ENCODE data around the gene PLA2G4B. TPM values are rescaled to one million over a fixed set of nuclear protein-coding genes. Genes with fewer than 3 reads are reported as not detected.

The PLA2G4B gene
- total RNA-seq, 1 experiment from 2014 or later: 0.92 TPM

DNA sequence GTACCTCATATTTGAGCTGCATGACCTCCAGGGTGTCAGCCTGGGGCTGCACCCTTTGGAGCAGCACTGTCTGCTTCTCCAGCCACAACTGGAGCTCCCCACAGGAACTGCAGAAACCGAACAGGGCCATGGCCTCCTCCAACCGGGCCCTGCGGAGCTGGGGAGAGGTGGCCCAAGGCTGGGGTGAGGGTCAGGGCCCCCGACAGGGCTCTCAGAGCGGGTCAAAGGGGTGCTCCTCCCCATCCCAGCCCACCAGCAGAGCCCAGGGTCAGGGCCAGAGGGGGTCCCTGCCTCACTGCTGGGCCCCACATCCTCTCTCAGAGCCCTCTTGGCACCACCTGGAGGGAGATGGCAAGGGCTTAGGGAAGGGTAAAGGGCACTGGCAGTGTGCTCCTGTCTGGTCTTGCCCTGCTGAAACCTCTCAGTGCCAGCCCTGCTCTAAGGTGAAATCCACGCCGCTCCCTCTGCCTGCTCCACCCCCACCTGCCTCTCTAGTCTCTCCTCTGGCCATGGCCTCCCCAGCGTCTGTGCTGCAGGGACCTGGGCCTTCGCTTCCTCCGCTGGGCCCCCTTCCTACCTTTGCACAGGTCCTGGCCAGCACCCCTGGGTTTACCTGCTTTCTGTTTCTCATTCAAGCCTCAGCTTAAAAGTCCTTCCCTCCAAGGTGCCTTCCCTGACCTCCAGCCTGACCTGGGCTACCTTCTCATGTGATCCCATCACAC, 41.7 kb downstream of the PLA2G4B start:
- DNase-seq (ENCODE audit: low spot score): no peak
- in situ Hi-C loops (cut with HindIII; ENCODE audit: low sequenced_read_pairs): no loop called here

DNA sequence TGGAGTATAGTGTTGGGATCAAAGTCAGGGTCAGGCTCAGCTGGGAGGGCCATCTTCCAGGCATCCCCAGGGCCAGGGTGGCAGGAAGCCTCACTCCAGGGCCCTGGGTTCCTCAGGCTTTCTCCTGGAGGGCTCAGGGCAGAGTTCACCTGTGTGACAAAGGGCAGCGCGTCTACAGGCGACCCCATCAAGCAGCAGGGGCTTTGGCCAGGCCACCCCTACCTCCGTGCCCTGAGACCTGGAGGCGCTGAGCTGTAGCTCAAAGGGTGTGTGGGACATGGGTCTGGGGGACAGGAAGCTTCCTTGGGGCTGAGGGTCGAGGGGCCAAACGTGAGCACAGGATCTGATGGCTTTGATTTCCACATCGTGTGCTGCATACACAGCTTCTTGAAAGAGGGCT, 42.4 kb downstream of the PLA2G4B start:
- DNase-seq (ENCODE audit: low spot score): no peak
- in situ Hi-C loops (cut with HindIII; ENCODE audit: low sequenced_read_pairs): no loop called here

DNA sequence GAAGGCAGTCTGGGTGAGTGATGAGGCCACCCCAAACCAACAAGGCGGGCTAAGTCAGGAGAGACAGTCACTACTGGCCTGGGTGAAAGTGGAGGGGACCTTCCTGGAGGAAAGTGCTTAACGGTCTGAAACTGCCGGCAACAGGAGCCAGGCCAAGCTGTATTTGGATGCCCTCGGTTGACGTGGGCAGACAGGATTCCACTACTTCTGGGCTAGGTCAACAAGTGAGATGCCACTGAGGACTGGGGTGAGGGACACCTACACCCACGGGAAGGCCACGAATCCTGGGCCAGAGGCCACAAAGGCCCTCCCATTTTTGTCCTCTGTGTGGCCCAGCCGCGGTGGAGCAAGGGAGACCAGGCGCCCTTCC, 42.9 kb downstream of the PLA2G4B start:
- peak; percentile 64 for DNase-seq (ENCODE audit: low spot score)
- in situ Hi-C loops (cut with HindIII; ENCODE audit: low sequenced_read_pairs): no loop called here

DNA sequence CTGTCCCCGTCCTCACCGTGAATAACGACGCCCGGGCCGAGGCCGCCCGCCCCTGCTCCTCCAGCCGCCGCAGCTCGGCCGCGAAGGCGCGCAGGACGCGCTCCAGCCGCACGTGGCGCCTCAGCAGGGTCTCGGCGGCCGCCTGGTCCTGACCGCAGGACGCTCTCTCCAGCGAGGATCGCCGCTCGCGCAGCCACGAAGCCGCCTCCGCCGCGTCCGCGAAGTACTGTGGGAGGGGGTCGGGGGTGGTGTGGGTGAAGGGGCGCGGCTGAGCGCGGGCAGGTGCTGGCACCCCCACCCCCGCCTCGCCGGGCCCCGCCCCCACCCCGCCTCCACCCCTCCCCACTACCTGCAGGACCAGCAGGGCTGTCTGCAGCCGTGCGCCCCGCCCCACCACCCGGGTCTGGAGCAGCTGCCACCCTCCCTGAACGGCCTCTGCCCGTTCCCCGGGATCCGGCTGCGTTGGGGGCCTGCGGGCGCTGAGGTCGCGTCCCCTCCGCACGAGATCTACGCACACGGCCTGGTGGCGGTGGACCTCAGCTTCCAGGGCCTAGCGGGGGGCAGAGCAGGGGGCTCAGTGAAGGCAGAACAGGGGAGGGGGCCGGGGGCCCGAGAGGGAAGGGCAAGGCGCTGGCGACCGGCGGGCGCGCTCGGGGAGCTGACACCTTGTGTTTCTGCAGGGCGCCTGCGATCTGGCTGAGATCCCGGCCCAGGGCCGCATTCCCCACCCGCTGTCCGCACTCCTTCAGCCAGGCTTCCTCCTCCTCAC, 43.5 kb downstream of the PLA2G4B start:
- in situ Hi-C loops (cut with HindIII; ENCODE audit: low sequenced_read_pairs): no loop called here
- peak; percentile 66 for DNase-seq (ENCODE audit: low spot score)

DNA sequence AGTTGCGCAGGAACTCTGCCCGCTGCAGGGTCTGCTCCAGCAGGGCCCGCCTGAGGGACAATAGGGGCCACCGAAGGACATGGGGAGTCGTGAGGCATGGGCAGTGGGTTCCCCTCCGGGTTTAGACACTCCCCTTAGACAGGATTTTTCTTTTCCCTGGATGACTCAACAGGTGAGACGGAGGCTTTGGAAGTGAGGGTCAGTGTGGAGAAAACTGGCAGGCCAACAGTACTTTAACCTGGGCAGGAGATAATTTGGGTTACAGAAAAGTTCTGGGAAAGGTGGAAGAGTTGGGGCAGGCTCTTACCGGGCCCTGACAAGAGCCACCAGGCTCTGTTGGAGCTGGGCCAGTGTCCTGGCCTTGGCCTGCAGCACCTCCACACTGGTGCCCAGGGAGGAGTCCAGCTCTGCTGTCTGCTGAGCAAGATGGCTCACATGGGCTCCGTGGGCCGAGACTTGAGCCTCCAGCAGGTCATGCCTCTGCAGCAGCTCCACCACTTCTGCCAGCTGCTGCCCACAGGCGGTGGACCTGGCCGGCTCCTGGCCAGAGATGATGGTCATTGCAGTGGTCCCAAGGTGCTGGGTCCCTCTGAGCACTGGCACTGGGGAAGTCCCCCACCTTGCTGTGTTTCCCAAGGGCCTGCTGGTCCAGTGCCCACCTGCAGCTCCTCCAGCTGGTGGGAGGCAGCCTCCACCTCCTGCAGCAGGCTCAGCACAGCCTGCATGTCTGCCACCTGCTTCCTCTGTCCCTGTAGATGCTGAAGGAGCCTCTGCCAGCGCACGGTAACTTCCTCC, 44.2 kb downstream of the PLA2G4B start:
- DNase-seq (ENCODE audit: low spot score): peak; percentile 59
- in situ Hi-C loops (cut with HindIII; ENCODE audit: low sequenced_read_pairs): no loop called here

DNA sequence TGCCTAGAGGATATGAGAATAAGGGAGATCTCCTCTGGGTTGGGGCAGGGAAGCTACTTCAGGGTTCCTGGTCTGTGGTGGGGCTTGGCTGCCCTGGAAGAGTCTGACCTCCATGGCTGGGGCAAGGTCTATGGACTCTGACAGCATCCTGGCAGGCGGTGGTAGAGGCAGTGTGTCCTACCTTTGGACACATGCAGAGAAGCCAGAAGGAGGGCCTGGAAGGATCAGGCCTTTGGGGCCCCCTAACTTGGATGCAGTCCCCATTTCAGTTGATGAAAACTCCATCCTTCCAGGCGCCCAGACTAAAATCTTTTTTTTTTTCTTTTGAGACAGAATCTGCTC, 44.8 kb downstream of the PLA2G4B start:
- no peak for DNase-seq (ENCODE audit: low spot score)
- in situ Hi-C loops (cut with HindIII; ENCODE audit: low sequenced_read_pairs): no loop called here

DNA sequence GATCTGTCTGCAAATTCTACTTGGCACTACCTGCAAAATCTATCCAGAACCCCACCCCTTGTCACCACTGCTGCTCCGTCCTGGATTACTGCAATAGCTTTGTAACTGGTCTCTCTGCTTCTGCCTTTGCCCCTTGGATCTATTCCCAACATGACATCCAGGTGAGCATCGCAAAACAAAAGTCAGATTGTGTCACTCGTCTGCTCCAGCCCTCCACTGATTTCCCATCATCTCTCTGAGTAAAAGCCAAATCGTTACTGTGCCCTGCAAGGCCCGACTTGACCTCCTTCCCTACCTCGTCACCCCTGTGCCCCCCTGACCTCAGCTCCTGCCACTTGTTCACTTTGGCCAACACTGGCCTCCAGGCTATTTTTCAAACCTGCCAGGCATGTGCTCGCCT, 45.8 kb downstream of the PLA2G4B start:
- in situ Hi-C loops (cut with HindIII; ENCODE audit: low sequenced_read_pairs): no loop called here
- DNase-seq (ENCODE audit: low spot score): no peak

DNA sequence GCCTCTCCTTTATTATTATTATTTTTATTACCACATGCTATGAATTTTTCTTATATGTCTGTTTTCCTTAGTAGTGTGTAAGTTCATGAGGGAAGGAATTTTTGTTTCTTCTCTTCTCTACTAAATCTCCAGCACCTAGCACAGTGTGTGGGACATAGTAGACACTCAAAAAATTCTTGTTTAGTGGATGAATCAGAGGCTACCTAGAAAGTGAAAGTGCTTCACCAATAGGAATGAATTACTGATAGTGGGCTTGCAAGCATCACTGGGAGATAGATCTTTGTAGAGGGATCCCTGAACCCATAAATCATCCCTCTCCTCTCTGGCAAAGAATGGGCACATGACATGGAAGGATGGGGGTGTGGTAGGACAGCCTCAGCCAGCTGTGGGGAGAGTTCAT, 46.7 kb downstream of the PLA2G4B start:
- in situ Hi-C loops (cut with HindIII; ENCODE audit: low sequenced_read_pairs): no loop called here
- DNase-seq (ENCODE audit: low spot score): no peak

DNA sequence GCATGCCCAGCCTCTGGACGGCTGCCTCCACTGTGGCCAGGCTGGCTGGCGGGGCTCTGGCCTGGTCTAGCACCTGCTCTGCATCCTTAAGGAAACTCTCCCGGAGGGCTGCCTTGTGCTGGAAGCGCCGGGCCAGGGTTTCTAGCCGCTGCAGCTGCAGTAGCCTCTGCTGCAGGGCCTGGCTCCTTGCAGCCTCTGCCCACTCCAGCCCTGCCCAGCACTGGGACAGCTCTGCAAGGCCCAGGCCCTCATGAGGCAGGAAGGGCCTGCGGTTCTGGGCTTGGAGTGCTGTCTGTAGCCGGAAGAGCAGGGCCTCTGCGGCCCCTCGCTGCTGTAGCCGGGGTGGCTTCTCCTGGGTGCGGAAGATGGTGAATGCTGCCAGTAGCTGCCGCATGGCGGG, 47.2 kb downstream of the PLA2G4B start:
- no peak for DNase-seq (ENCODE audit: low spot score)
- in situ Hi-C loops (cut with HindIII; ENCODE audit: low sequenced_read_pairs): no loop called here

DNA sequence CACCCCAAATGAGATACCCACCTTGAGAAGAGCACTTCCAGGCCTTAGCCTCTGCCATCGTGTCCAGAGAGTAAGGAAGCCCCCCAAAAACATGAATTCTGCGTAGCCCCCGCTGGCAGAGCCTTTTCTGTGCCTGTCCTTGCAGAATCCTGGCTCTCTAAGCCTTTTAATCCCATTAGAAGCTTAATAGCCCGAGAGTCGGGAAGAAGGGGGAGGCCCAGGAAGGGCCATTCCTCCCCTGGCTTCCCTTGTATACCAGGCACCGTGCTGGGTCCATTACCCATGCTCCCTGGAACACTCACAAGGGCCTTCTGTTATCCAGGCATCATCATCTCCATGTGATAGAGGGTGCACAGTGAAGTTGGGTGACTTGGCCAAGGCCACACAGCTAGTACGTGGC, 48.1 kb downstream of the PLA2G4B start:
- in situ Hi-C loops (cut with HindIII; ENCODE audit: low sequenced_read_pairs): no loop called here
- no peak for DNase-seq (ENCODE audit: low spot score)

DNA sequence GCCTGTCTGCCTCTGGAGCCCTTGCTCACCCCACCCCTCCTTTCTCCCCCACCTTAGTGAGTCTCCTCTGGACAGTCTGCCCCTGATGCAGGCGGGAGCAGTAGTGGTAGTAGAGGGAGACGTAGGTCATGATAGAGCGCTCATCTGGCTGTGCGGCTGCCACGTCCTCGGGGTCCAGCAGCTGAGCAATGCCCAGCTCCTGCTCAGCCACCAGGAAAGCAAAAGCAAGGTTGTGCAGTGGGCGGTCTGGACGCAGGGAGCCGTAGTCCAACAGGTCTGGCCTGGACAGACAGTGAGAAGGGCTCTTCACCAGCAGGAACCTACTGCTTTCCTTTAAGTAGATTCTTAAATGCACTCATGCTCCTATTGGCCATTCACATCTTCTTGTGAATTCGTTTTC, 48.5 kb downstream of the PLA2G4B start:
- in situ Hi-C loops (cut with HindIII; ENCODE audit: low sequenced_read_pairs): no loop called here
- no peak for DNase-seq (ENCODE audit: low spot score)

DNA sequence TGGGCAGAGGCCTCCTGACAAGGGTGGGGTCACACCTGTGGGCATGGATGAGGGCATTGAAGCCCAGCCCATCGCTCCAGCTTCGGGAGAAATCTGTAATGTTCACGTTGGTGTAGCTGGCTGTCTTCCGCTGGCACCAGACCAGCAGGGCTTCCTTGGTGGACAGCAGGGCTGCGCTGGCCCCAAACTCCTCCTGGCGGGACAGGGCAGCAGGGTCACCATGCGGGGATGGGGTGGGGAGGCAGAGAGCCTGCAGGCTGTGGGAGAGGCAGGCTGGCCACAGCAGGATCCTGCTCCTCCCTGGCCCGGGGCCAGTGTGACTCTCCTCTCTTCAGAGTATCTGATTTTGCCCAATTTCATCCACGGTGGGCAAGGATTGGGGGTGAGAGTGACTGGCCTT, 49.2 kb downstream of the PLA2G4B start:
- in situ Hi-C loops (cut with HindIII; ENCODE audit: low sequenced_read_pairs): no loop called here
- peak; percentile 44 for DNase-seq (ENCODE audit: low spot score)

DNA sequence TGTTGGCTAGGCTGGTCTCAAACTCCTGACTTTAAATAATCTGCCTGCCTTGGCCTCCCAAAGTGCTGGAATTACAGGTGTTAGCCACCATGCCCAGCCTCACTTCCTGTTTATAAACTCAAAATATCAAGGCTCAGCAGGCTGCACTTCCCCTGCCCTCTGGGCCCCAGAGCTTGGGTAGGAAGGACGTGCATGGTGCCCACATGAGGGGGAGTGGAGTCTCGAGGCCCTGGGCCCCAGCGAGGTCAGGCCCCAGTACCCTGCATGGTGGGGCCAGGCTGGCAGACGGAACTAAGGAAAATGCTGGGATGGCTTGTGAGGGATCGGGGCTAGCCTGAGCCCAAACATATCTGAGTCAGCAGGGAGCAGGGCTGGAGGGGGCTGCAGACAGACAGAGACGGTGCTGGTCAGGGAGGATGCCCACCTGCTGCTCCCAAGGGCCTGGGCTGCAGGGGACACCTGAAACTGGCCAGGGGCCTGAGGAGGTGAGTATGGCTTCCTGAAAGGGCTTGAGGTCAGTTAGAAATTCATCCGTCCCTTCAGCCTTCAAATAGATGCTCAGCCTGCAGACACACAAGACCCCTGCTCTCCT, 50.1 kb downstream of the PLA2G4B start:
- in situ Hi-C loops (cut with HindIII; ENCODE audit: low sequenced_read_pairs): no loop called here
- no peak for DNase-seq (ENCODE audit: low spot score)

DNA sequence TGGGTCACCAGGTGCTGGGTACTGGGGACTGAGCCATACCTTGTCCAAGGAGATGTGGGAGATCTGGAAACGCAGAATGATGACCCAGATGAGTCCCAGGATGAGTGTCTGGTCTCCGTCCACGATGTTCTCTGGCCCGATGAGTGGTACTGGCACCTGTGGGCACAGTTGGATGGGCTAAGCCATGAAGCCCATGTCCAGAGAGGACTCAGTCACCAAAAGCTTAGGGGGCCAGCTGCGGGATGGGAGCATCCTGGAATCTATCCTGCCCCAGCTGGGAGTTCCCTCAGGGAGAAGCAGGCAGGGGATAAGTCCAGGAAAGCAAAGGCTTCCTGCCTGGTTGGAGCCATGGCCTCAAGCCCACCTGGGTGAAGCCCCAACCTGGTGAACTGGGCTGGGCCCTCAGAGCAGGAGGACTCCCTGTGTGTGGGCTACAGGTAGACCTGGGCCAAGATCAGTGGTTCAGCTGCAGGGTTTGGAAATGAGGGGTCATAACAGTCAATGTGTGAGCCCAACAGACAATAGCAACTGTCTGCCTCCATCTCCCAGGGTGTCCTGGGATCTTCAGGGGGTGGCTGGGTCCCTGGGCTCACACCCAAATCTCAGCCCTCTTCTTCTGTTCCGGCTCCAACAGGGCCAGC, 51.5 kb downstream of the PLA2G4B start:
- in situ Hi-C loops (cut with HindIII; ENCODE audit: low sequenced_read_pairs): no loop called here
- DNase-seq (ENCODE audit: low spot score): no peak

DNA sequence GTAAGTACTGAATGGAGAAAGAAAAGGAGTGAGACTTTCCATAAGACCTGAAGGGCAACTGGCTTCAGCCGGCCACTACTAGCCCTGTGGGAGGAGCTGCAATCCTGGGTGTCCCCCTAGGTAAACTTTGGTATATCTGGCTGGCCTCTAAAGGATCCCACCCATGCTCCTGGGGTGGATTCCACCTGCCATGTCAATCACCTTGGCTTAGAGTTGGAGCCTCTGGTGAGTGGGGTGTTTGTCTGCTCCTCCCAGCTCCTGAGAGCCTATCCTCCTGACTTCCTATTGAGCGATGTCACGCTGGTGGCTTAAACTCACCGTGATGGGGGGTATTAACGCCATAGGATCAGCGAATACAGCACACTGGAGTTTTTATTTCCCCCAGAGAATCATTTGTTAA, 52.6 kb downstream of the PLA2G4B start:
- DNase-seq (ENCODE audit: low spot score): no peak
- in situ Hi-C loops (cut with HindIII; ENCODE audit: low sequenced_read_pairs): no loop called here

DNA sequence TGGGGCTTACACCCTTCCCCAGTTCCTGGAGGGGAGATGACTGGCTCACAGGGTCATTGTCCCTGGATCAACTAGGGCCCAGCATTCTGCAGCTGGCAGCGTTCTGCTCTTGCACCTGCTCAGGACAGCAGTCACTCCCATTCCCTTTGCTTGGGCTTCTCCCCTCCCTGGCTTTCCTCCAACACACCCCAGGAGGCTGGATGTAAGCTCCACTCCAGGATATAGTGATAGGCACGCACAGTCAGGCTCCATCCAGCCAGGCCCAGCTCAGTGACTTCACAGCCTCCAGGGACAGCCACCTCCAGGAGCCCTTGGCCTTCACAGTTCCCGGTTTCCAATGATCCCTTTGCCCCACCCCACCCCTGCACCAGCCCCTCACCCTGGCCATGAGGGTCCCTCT, 53.3 kb downstream of the PLA2G4B start:
- in situ Hi-C loops (cut with HindIII; ENCODE audit: low sequenced_read_pairs): no loop called here
- DNase-seq (ENCODE audit: low spot score): no peak

DNA sequence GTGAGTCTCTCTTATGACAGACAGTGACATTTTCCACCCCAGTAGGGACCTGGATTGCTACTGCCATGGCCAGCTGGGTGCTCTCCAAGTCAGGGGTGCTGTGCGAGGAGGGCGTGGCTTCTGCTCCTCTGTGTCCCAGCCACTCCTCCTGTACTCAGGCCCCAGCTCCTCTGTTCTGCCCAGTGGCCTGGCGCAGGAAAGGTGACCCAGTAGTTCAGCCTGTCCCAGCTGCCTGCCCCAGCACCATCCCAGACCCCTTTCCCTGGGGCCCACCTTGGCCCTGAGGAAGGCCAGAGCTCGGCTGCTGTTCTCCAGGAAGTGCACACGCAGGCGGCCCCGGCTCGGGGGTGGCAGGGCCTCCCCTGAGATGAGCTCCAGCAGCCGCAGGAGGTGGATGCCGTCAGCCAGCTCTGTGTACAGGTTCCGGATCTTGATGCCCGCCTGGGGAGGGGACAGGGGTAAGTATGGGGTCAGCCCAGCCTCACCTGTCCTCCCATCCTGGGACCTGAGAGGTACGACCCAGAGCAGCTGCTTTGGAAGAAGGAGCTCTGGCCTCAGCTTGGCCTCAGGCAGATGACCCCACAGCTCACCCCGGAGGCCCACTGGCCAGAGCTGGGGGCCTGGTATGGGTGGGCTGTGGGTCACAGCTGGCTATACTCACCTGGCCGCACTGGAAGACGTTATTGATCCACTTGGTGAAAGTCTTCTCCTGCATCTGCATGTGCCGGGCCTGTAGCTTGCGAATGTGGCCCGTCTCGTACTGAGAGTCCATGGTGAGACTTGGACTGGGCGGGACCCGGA, 54.2 kb downstream of the PLA2G4B start:
- DNase-seq (ENCODE audit: low spot score): peak; percentile 97
- in situ Hi-C loops (cut with HindIII; ENCODE audit: low sequenced_read_pairs): no loop called here

DNA sequence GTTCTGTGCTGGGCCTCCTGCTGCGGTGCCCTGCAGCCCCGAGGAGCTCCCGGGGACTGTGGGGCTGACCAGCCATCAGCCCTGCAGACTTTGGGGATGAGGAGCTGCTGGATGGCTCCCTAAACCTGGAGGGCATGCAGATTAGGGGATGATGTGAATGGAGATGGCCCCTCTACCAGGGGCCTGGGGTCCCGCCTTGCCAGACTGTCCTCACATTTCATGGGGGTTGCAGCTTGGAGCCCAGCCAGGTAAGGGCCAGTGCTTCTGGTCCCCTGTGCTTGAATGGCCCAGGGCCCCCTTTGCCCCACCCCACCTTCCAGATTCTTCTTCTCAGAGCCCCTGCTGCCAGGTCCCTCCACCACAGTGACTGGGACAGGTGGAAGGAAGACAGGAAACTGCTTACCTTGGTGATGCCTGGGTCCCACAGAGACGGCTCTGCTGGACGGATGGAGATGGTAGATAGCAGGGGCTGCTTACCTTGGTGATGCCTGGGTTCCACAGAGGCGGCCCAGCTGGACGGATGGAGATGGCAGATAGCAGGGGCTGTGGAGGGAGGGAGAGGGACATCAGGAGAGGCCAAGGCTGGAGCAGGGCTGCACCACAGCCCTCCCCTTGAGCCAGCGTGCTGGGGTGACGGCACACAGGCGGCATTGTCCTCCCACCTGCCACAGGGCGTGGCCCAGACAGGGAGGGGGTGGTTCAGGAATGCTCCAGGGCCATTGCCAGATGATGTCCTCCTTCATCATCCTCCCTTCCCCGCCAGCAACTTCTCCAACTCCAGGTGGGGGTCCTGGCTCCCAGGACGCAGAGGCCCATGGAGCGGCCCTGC, 55.0 kb downstream of the PLA2G4B start, which contains the start of gene SPTBN5:
TSS of gene SPTBN5 (minus strand) at position 632 of the 829 bp plus-strand sequence. CDS start at position 76, 556 bp downstream.
- in situ Hi-C loops (cut with HindIII; ENCODE audit: low sequenced_read_pairs): no loop called here
- no peak for DNase-seq (ENCODE audit: low spot score)
